BLaER1 treated with 17β-estradiol and CSF1 and Interleukin-3, amounts not matched to agents 10 nM and 100 nM (cell line): ENCODE data around the gene SPTY2D1.

Experiments
- H3K27ac ChIP-seq, 11 experiments: shearing (Covaris generic); formaldehyde crosslinking; 2 replicates each; pipeline ENCODE4 v1.8.1; 2022
- H3K27me3 ChIP-seq, 11 experiments: shearing (Covaris generic); formaldehyde crosslinking; 2 replicates each; pipeline ENCODE4 v1.8.1; 2022
- H3K36me3 ChIP-seq, 11 experiments: shearing (Covaris generic); formaldehyde crosslinking; 2 replicates each; pipeline ENCODE4 v1.8.1; 2022
- H3K4me1 ChIP-seq, 10 experiments: shearing (Covaris generic); formaldehyde crosslinking; 2 replicates each; pipeline ENCODE4 v1.8.1; 2022
- H3K4me2 ChIP-seq, 11 experiments: shearing (Covaris generic); formaldehyde crosslinking; 2 replicates each; pipeline ENCODE4 v1.8.1; 2022
- H3K4me3 ChIP-seq, 10 experiments: shearing (Covaris generic); formaldehyde crosslinking; 2 replicates each; pipeline ENCODE4 v1.8.1; 2022
- H3K9ac ChIP-seq, 11 experiments: shearing (Covaris generic); formaldehyde crosslinking; 2 replicates each; pipeline ENCODE4 v1.8.1; 2022
- H3K9me3 ChIP-seq, 11 experiments: shearing (Covaris generic); formaldehyde crosslinking; replicated peaks in 1 of 11; 2 replicates each; pipeline ENCODE4 v1.8.1; 2022
- H4K20me1 ChIP-seq, 11 experiments: shearing (Covaris generic); formaldehyde crosslinking; 2 replicates each; pipeline ENCODE4 v1.8.1; 2022
- Cebpa-rat ChIP-seq, 11 experiments: shearing (Covaris generic); IDR thresholded peaks; 2 replicates each; pipeline ENCODE4 v1.8.1; 2022

The SPTY2D1 gene

DNA sequence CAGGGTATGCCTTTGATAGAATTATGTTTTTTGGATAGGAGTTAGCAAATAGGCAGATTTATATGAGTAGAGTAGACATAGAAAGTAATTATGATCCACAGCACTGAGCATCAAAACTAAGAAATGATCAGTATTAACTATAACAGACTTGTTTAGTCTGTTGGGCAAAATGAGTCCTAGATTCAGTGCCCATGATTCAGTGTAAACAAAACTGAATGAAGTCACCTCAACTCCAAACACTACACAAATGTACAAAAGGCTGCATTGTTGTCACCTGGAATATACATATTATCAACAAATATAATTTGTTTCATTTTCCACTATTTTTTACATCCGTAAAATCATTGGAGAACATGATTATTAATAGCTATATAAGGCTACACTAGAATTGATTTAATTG is 52.3 kb downstream of the SPTY2D1 start:
- no peak overlapping the region for H3K4me2 ChIP-seq
- H3K9ac ChIP-seq = no peak overlapping the region
- no peak for TF ChIP-seq Cebpa-rat (IDR thresholded peaks at IDR 0.05)

DNA sequence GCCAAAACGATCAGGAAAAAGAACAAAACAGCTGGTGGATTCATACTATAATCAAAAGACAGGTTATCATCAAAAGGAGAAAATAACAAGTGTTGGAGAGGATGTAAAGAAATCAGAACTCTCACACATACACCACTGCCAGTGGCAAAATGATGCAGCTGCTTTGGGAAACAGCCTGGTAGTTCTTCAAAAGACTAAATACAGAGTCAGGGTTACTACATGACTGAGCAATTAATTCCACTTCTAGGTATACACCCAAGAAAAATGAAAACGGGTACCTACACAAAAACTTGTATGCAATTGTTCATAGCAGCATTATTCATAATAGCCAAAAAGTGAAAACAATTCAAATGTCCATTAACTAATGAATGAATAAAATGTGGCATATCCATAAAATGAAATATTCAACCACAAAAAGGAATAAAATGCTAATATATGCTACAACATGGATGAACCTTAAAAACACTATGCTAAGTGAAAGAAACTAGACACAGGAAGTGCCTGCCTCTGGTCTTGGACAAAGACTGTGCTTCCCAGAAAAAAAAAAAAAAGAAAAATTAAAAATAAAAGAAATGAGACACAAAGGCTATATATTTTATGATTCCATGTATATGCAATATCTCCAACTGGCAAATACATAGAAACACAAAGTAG is 53.9 kb downstream of the SPTY2D1 start:
- Histone ChIP-seq H3K9me3 (no peaks in the 10 kb centered on the region), H3K36me3 (peaks cover 5 to 67% (median 32%) of the 10 kb centered on the region in 11 experiments; a peak in 20 of 22 replicates), H4K20me1 (peaks cover 0 to 8% (median 0%) of the 10 kb centered on the region in 11 experiments; a peak in 4 of 22 replicates), H3K4me1 (peaks cover 0 to 7% (median 0%) of the 10 kb centered on the region in 10 experiments; a peak in 3 of 20 replicates), H3K4me3 (no peak overlapping the region), H3K27me3 (no peaks in the 10 kb centered on the region), H3K27ac (no peak overlapping the region), H3K4me2 (no peak overlapping the region), H3K9ac (no peak overlapping the region)
- no peak for TF ChIP-seq Cebpa-rat (IDR thresholded peaks at IDR 0.05)

More for the DNA sequence above, 52.3 kb downstream of the SPTY2D1 start:
- Histone ChIP-seq H3K27me3 (no peaks in the 10 kb centered on the region), H4K20me1 (peaks cover 0 to 8% (median 0%) of the 10 kb centered on the region in 11 experiments; a peak in 4 of 22 replicates), H3K4me1 (peaks cover 0 to 10% (median 1%) of the 10 kb centered on the region in 10 experiments; a peak in 10 of 20 replicates), H3K9me3 (no peaks in the 10 kb centered on the region), H3K36me3 (peaks cover 0 to 60% (median 24%) of the 10 kb centered on the region in 11 experiments; a peak in 18 of 22 replicates), H3K4me3 (no peak overlapping the region), H3K27ac (no peak overlapping the region)

DNA sequence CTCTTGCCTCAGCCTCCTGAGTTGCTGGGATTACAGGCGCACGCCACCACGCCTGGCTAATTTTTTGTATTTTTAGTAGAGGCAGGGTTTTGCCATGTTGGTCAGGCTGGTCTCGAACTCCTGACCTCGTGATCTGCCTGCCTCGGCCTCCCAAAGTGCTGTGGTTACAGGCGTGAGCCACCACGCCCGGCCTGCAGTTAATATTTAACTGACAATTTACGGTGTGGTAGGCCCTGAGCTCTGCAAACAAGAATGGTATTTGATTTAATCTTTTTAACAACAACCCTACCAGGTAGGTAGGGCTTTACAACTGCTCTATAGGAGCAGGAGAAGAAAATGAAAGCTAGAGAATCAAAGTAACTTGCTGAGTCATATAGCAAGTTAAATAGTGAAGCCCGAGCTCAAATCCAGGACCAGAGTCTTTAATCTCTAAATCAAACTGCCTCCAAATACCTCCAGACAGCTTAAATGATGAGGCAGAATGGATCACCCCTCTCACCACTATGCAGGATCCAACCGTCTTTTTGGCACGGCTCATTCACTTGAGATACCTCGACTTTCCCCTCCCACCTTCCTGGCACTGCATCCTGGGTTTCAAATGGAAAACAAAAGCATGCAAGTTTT is 55.1 kb downstream of the SPTY2D1 start:
- Histone ChIP-seq H3K27ac (no peak overlapping the region; a peak in 1 of 22 replicates), H3K9me3 (no peaks in the 10 kb centered on the region), H3K27me3 (no peaks in the 10 kb centered on the region), H3K9ac (no peak overlapping the region; a peak in 1 of 22 replicates), H3K4me2 (no peak overlapping the region), H3K4me1 (peaks cover 0 to 7% (median 0%) of the 10 kb centered on the region in 10 experiments; a peak in 3 of 20 replicates), H3K36me3 (peaks cover 5 to 75% (median 43%) of the 10 kb centered on the region in 11 experiments; a peak in 20 of 22 replicates), H3K4me3 (no peak overlapping the region), H4K20me1 (peaks cover 0 to 7% (median 0%) of the 10 kb centered on the region in 11 experiments; a peak in 4 of 22 replicates)
- no peak for TF ChIP-seq Cebpa-rat (IDR thresholded peaks at IDR 0.05)

DNA sequence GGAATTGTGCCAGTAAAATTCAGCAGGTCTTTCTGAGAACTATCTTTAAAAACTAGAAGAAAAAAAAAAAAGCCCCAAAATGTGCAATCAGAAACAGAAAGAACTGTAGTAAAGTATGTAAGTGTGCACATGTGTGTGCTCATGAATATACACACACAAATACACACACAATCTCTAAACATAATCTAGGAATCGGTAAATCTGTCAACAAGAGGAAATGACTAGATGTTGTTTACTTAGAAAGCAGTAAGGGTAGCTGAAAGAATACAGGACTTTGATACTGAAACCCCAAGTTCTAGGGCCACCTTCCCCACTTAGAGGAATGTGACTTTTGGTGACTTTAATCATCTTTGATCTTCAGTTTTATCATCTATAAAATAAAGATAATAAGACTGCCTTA is 58.8 kb downstream of the SPTY2D1 start:
- H4K20me1 ChIP-seq = peaks cover 0 to 8% (median 0%) of the 10 kb centered on the region in 11 experiments; a peak in 4 of 22 replicates
- H3K4me3 ChIP-seq = no peak overlapping the region
- no peak overlapping the region for H3K27ac ChIP-seq
- H3K9ac ChIP-seq = no peak overlapping the region
- H3K4me2 ChIP-seq = no peak overlapping the region
- H3K9me3 ChIP-seq = no peaks in the 10 kb centered on the region
- no peak for TF ChIP-seq Cebpa-rat (IDR thresholded peaks at IDR 0.05)
- H3K36me3 ChIP-seq = peaks cover 12 to 99% (median 75%) of the 10 kb centered on the region in 11 experiments
- H3K4me1 ChIP-seq = peaks cover 0 to 7% (median 0%) of the 10 kb centered on the region in 10 experiments; a peak in 3 of 20 replicates
- H3K27me3 ChIP-seq = no peaks in the 10 kb centered on the region

DNA sequence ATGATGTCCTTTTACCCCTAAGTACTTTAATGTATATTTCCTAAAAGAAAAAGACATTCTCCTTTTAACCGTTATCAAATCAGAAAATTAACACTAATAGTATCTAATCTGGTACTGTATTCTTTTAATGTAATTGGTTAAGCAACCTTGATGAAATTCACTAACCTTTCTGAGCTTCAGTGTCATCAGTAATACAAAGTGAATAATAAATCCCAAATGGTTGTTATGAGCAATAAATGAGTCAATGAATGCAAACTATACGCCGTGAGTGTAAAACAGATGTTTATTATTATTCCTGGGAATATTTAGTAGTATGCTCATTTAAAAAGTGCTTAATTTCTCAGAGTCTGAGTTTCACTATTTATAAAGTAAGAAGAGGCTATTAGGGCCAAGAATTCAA is 67.1 kb downstream of the SPTY2D1 start:
- H3K9ac ChIP-seq = no peak overlapping the region
- peaks cover 20 to 99% (median 72%) of the 10 kb centered on the region in 11 experiments; a peak in 21 of 22 replicates for H3K36me3 ChIP-seq
- H3K4me1 ChIP-seq = no peaks in the 10 kb centered on the region
- H3K27me3 ChIP-seq = no peaks in the 10 kb centered on the region
- no peak overlapping the region for H3K27ac ChIP-seq
- H3K4me3 ChIP-seq = no peak overlapping the region
- TF ChIP-seq Cebpa-rat (IDR thresholded peaks at IDR 0.05) = no peak
- no peak overlapping the region for H3K4me2 ChIP-seq
- peaks cover 0 to 5% (median 0%) of the 10 kb centered on the region in 11 experiments; a peak in 2 of 22 replicates for H4K20me1 ChIP-seq
- H3K9me3 ChIP-seq = no peaks in the 10 kb centered on the region

DNA sequence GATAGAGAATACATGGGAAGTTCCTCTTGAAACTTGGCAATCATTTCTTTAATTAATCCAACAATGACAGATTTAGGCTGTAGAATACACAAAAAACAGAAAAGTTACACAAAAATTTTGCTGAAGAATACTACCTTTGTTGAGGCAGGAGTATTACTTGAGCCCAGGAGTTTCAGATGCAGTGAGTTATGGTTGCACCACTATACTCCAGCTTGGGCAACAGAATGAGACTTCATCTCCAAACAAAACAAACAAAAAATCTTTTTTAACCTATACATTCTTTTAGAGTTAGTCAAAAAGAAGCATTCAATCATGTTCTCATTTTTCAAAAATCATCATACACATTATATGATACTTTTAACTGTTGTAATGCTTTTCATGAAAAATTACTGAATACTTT is 67.7 kb downstream of the SPTY2D1 start:
- peaks cover 0 to 5% (median 0%) of the 10 kb centered on the region in 11 experiments; a peak in 2 of 22 replicates for H4K20me1 ChIP-seq
- no peaks in the 10 kb centered on the region for H3K27me3 ChIP-seq
- H3K27ac ChIP-seq = no peak overlapping the region
- no peak overlapping the region for H3K4me3 ChIP-seq
- no peaks in the 10 kb centered on the region for H3K9me3 ChIP-seq
- peaks cover 24 to 99% (median 73%) of the 10 kb centered on the region in 11 experiments; a peak in 21 of 22 replicates for H3K36me3 ChIP-seq
- H3K9ac ChIP-seq = no peak overlapping the region
- H3K4me1 ChIP-seq = no peaks in the 10 kb centered on the region
- no peak for TF ChIP-seq Cebpa-rat (IDR thresholded peaks at IDR 0.05)
- no peak overlapping the region for H3K4me2 ChIP-seq

DNA sequence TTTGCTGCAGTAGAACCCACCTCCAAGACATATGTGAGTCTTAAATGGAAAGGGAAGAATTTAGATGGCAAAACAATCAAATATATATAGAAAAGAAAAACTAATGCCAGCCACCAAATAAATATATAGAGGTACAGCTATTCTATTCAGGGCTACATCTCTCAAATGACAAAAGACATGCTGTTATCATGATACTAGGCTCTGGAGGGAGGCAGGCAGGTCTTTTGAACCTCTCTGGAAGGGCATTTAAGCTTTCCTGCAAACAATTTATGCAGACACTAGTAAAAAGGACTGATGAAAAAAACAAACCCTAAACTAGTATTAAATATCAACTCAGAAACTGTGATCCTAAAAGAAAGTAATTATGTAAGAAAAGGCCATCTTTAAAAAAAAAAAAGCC is 70.0 kb downstream of the SPTY2D1 start:
- H3K4me2 ChIP-seq = no peak overlapping the region
- H3K36me3 ChIP-seq = peaks cover 25 to 98% (median 71%) of the 10 kb centered on the region in 11 experiments
- H4K20me1 ChIP-seq = no peaks in the 10 kb centered on the region; a peak in 2 of 22 replicates
- TF ChIP-seq Cebpa-rat (IDR thresholded peaks at IDR 0.05) = no peak
- H3K27ac ChIP-seq = no peak overlapping the region
- no peaks in the 10 kb centered on the region for H3K9me3 ChIP-seq
- H3K27me3 ChIP-seq = no peaks in the 10 kb centered on the region
- no peaks in the 10 kb centered on the region for H3K4me1 ChIP-seq
- H3K9ac ChIP-seq = no peak overlapping the region
- no peak overlapping the region for H3K4me3 ChIP-seq

DNA sequence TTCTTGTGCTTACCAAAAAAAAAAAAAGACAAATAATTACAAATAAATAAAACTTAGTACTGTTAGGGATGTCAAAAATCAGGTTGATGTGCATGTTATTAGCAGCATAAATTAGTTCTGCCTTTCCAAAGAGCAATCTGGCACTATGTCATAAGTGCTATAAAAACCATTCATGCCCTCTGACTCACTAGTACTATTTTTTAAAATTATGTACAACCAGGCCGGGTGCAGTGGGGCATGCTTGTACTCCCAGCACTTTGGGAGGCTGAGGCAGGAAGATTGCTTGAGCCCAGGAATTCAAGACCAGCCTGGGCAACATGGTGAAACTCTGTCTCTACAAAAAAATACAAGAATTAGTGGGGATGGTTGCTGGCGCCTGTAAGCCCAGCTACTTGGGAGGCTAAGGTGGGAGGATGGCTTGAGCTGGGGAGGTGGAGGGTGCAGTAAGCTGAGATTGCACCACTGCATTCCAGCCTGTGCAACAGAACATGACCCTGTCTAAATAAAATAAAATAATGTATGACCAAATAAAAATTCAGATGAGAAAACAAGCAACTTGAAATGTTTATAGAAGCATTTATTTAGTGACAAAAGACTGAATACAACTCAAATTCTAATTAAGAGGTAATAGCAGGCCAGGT is 70.9 kb downstream of the SPTY2D1 start:
- Histone ChIP-seq H3K9me3 (no peaks in the 10 kb centered on the region), H3K4me3 (no peak overlapping the region), H3K4me2 (no peak overlapping the region), H3K4me1 (no peaks in the 10 kb centered on the region), H3K9ac (no peak overlapping the region), H3K27me3 (no peaks in the 10 kb centered on the region), H3K36me3 (peaks cover 29 to 99% (median 72%) of the 10 kb centered on the region in 11 experiments), H4K20me1 (no peaks in the 10 kb centered on the region; a peak in 3 of 22 replicates), H3K27ac (no peak overlapping the region)
- no peak for TF ChIP-seq Cebpa-rat (IDR thresholded peaks at IDR 0.05)
